H1 (cell line): ENCODE data around the gene PVR. TPM values are rescaled to one million over a fixed set of nuclear protein-coding genes. Genes with fewer than 3 reads are reported as not detected.
"Not testable (repeated sequence)": the region's sequence is repeated elsewhere in the genome, so short reads cannot be mapped to it uniquely, and the experiment has no call there.

Experiments used
- CTCF ChIA-PET: fragments of 300-600 bp; sonication (Branson Sonifier 250); formaldehyde crosslinking; loops from one replicate; lab custom pipeline; 2021; ENCODE audit not compliant: partially characterized antibody; lab: Charles Lee
- POLR2A ChIA-PET: fragments of 300-600 bp; sonication (Branson Sonifier 250); formaldehyde crosslinking; loops from one replicate; lab custom pipeline; 2021; ENCODE audit warnings: inconsistent platforms; ENCODE audit not compliant: partially characterized antibody; lab: Charles Lee
- DNase-seq, 2 experiments: peaks; one replicate each; pipeline versions ENCODE4 v3.0.0 to v3.0.0-alpha.2; 2010 to 2022; ENCODE audit warnings: low spot score in 2 of 2, low read depth in 1 of 2, mixed read lengths in 1 of 2
- FAIRE-seq: peaks from 2 replicates; lab custom pipeline; 2011; peaks lifted over from hg19 to GRCh38; lab: Jason Lieb, UNC
- H2AFZ ChIP-seq: 2 replicates; pipeline ENCODE4 v1.8.1; 2012; ENCODE audit warnings: low read length, inconsistent platforms
- H2AK5ac ChIP-seq: 2 replicates; pipeline ENCODE4 v1.6.1; 2013; ENCODE audit warnings: low read depth, low read length
- H2BK120ac ChIP-seq: replicated peaks from 2 replicates; pipeline ENCODE3; 2013; ENCODE audit warnings: low read depth, low read length, inconsistent platforms
- H2BK12ac ChIP-seq: 2 replicates; pipeline ENCODE4 v1.6.1; 2013; ENCODE audit warnings: low read depth, low read length
- H2BK15ac ChIP-seq: 2 replicates; pipeline ENCODE4 v1.6.1; 2013; ENCODE audit warnings: low read length
- H2BK20ac ChIP-seq: 2 replicates; pipeline ENCODE4 v1.6.1; 2013; ENCODE audit warnings: low read length
- H2BK5ac ChIP-seq: 2 replicates; pipeline ENCODE4 v1.6.1; 2013; ENCODE audit warnings: low read depth, low read length
- H3K14ac ChIP-seq: 2 replicates; pipeline ENCODE4 v1.6.1; 2013; ENCODE audit warnings: inconsistent platforms; ENCODE audit not compliant: insufficient read length
- H3K18ac ChIP-seq: 2 replicates; pipeline ENCODE4 v1.6.1; 2013; ENCODE audit warnings: low read length; ENCODE audit errors: extremely low read depth
- H3K23ac ChIP-seq: 2 replicates; pipeline ENCODE4 v1.6.1; 2013; ENCODE audit warnings: inconsistent platforms; ENCODE audit not compliant: insufficient read length
- H3K23me2 ChIP-seq: 2 replicates; pipeline ENCODE4 v1.6.1; 2013; ENCODE audit warnings: low read depth, low read length
- H3K27ac ChIP-seq: 2 replicates; pipeline ENCODE4 v1.6.1; 2011; ENCODE audit warnings: low read depth, low read length, inconsistent platforms
- H3K27me3 ChIP-seq, 4 experiments: replicated peaks in 1 of 4; 1 replicate in 1 of 4; 2 replicates in 3 of 4; pipeline versions ENCODE4 v1.6.1 to v1.8.1; 2011 to 2013; ENCODE audit warnings: low read length in 3 of 4, mild to moderate bottlenecking in 3 of 4, inconsistent platforms in 2 of 4, mixed read lengths in 2 of 4, moderate library complexity in 1 of 4; ENCODE audit not compliant: control insufficient read depth in 3 of 4, insufficient read depth in 3 of 4; ENCODE audit errors: extremely low read depth in 1 of 4
- H3K36me3 ChIP-seq, 4 experiments: 2 replicates each; pipeline versions ENCODE4 v1.6.1 to v1.8.1; 2011 to 2013; ENCODE audit warnings: mild to moderate bottlenecking in 4 of 4, low read length in 3 of 4, moderate library complexity in 2 of 4, control low read depth in 1 of 4, inconsistent platforms in 1 of 4; ENCODE audit not compliant: insufficient read depth in 4 of 4, control insufficient read depth in 2 of 4
- H3K4ac ChIP-seq: replicated peaks from 2 replicates; pipeline ENCODE3; 2013; ENCODE audit warnings: low read length, low read depth, mixed read lengths, inconsistent platforms; ENCODE audit not compliant: insufficient read length
- H3K4me1 ChIP-seq, 4 experiments: replicated peaks in 1 of 4; 1 replicate in 1 of 4; 2 replicates in 3 of 4; pipeline versions ENCODE4 v1.6.1 to v1.8.1; 2011 to 2013; ENCODE audit warnings: low read length in 3 of 4, inconsistent platforms in 2 of 4, mixed read lengths in 1 of 4; ENCODE audit not compliant: insufficient read depth in 4 of 4, control insufficient read depth in 3 of 4
- H3K4me2 ChIP-seq, 2 experiments: 2 replicates each; pipeline versions ENCODE4 v1.6.1 to v1.8.1; 2011 to 2013; ENCODE audit warnings: low read depth in 2 of 2, low read length in 2 of 2, control low read depth in 1 of 2, inconsistent platforms in 1 of 2, mild to moderate bottlenecking in 1 of 2; ENCODE audit not compliant: insufficient read depth in 1 of 2
- H3K4me3 ChIP-seq, 4 experiments: fragments of 200-600, 300-600 bp in 1 of 4; sonication (generic), shearing (Covaris generic), sonication (Bioruptor Twin) in 1 of 4; 2 replicates each; pipeline versions ENCODE4 v1.5.1 to v1.8.1; 2011 to 2016; ENCODE audit warnings: low read length in 4 of 4, low read depth in 3 of 4, control low read depth in 2 of 4, inconsistent platforms in 2 of 4, mild to moderate bottlenecking in 2 of 4, mixed read lengths in 1 of 4, moderate library complexity in 1 of 4; ENCODE audit not compliant: insufficient read depth in 2 of 4; ENCODE audit errors: extremely low read depth in 1 of 4
- H3K56ac ChIP-seq: replicated peaks from 2 replicates; pipeline ENCODE3; 2013; ENCODE audit warnings: low read depth, mild to moderate bottlenecking, mixed read lengths, low read length, inconsistent platforms; ENCODE audit not compliant: insufficient read length
- H3K79me1 ChIP-seq: 2 replicates; pipeline ENCODE4 v1.6.1; 2013; ENCODE audit warnings: low read depth, low read length, control low read depth
- H3K79me2 ChIP-seq, 2 experiments: 2 replicates each; pipeline versions ENCODE4 v1.6.1 to v1.8.1; 2012 to 2013; ENCODE audit warnings: low read length in 2 of 2, mild to moderate bottlenecking in 2 of 2, inconsistent platforms in 1 of 2; ENCODE audit not compliant: insufficient read depth in 2 of 2, control insufficient read depth in 1 of 2
- H3K9ac ChIP-seq, 4 experiments: replicated peaks in 1 of 4; 1 replicate in 1 of 4; 2 replicates in 3 of 4; pipeline versions ENCODE4 v1.6.1 to v1.8.1; 2011 to 2013; ENCODE audit warnings: low read depth in 3 of 4, low read length in 3 of 4, control low read depth in 2 of 4, mild to moderate bottlenecking in 2 of 4, moderate library complexity in 2 of 4, inconsistent platforms in 1 of 4; ENCODE audit errors: extremely low read depth in 1 of 4
- H3K9me3 ChIP-seq, 2 experiments: 2 replicates each; pipeline versions ENCODE4 v1.6.1 to v1.8.1; 2012 to 2013; ENCODE audit warnings: mild to moderate bottlenecking in 2 of 2, moderate library complexity in 2 of 2, control low read depth in 1 of 2, inconsistent platforms in 1 of 2, low read depth in 1 of 2, low read length in 1 of 2, mixed read lengths in 1 of 2; ENCODE audit not compliant: insufficient read depth in 2 of 2
- H4K20me1 ChIP-seq, 2 experiments: replicated peaks in 1 of 2; 2 replicates each; pipeline versions ENCODE3 to v1.8.1; 2011 to 2013; ENCODE audit warnings: inconsistent platforms in 2 of 2, low read length in 2 of 2, mild to moderate bottlenecking in 1 of 2; ENCODE audit not compliant: insufficient read depth in 2 of 2, control insufficient read depth in 1 of 2
- H4K5ac ChIP-seq: 2 replicates; pipeline ENCODE4 v1.6.1; 2013; ENCODE audit warnings: low read length, low read depth, mixed read lengths, inconsistent platforms; ENCODE audit not compliant: insufficient read length
- H4K8ac ChIP-seq: 2 replicates; pipeline ENCODE4 v1.8.0; 2013; ENCODE audit warnings: mild to moderate bottlenecking, moderate library complexity, low read length, inconsistent platforms; ENCODE audit not compliant: insufficient read depth; ENCODE audit errors: extremely low read depth
- H4K91ac ChIP-seq: replicated peaks from 2 replicates; pipeline ENCODE3; 2013; ENCODE audit warnings: low read length, mixed read lengths, inconsistent platforms; ENCODE audit not compliant: insufficient read length
- WGBS, 2 experiments: shearing (Covaris generic) in 1 of 2; methylation state at CpG; one replicate each; pipeline versions ENCODE4 v1.1.6 to v1.1.7; 2013 to 2015; ENCODE audit warnings: low lambda C conversion rate in 2 of 2, mixed read lengths in 2 of 2, inconsistent platforms in 1 of 2, low coverage in 1 of 2, missing lambda C conversion rate in 1 of 2; ENCODE audit not compliant: insufficient replicate concordance in 2 of 2, insufficient coverage in 1 of 2, insufficient read length in 1 of 2; ENCODE audit errors: extremely low coverage in 1 of 2, missing lambda C conversion rate in 1 of 2; 5-methylcytosine and 5-hydroxymethylcytosine counted together
- polyA plus RNA-seq, 7 experiments: library from polyadenylated mRNA; depleted of rRNA in 3 of 7; stranded (reverse) in 5 of 7; unstranded in 2 of 7; fragments of >200 nt in 5 of 7; fragments of 200-250 nt in 2 of 7; gene quantifications; 1 replicate in 5 of 7; 2 replicates in 1 of 7; 4 replicates in 1 of 7; pipeline versions ENCODE4 v1.2.1 to v1.2.3, GENCODE V29; 2011 to 2013; ENCODE audit warnings: missing spikeins in 2 of 7, mixed read lengths in 2 of 7
- total RNA-seq: library from RNA; stranded (reverse); fragmentation: NEBNext Ultra II Directional; extraction: Animal tissue kit (Norgen Biotek cat#: 25700); gene quantifications from 2 replicates; pipeline ENCODE4 v1.2.1, GENCODE V29; 2021

PVR gene
- total and polyA plus RNA-seq, 2 of the 8 experiments (the other 6 are each of a cell fraction or from before 2014, with no cell fraction given) = 13.3 to 14.8 TPM

DNA sequence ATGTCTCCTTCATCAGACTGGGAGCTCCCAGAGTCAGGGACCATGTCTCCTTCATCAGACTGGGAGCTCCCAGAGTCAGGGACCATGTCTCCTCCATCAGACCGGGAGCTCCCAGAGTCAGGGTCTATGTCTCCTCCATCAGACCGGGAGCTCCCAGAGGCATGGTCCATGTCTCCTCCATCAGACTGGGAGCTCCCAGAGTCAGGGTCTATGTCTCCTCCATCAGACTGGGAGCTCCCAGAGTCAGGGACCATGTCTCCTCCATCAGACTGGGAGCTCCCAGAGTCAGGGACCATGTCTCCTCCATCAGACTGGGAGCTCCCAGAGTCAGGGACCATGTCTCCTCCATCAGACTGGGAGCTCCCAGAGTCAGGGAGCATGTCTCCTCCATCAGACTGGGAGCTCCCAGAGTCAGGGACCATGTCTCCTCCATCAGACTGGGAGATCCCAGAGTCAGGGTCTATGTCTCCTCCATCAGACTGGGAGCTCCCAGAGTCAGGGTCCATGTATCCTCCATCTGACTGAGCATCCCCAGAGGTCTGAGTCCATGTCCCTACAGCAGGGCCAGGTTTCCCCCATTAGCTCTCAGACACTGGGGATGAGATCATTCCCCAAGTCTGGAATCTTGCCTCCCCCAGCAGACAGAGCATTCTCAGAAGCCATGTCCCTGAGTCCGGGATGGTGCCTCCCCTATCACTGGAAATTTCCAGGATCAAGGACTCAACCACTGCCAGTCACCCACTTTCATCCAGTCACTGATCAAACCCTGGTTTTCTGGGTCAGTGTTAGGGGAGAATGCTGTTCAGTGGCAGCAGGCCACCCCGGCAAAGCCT lies 65.9 kb downstream of the PVR start:
- not testable (repeated sequence) for H3K36me3 ChIP-seq, H3K79me2 ChIP-seq, H3K4me2 ChIP-seq, H2BK20ac ChIP-seq, H2BK12ac ChIP-seq, H3K18ac ChIP-seq, H2AK5ac ChIP-seq, H3K4ac ChIP-seq, H3K27me3 ChIP-seq, H3K4me3 ChIP-seq, H4K20me1 ChIP-seq, H3K23me2 ChIP-seq, H2BK15ac ChIP-seq, H4K91ac ChIP-seq, H3K9ac ChIP-seq, H3K79me1 ChIP-seq, H3K4me1 ChIP-seq, H4K5ac ChIP-seq, H2AFZ ChIP-seq, H2BK120ac ChIP-seq, DNase-seq, H3K56ac ChIP-seq, H3K14ac ChIP-seq, H2BK5ac ChIP-seq, H3K9me3 ChIP-seq, H3K23ac ChIP-seq, H3K27ac ChIP-seq, FAIRE-seq, H4K8ac ChIP-seq
- ChIA-PET CTCF (interaction anchor here (1.0 to 2.4 kb wide), 7 partner anchors 15 to 75 kb away, joined by 3 to 9 read pairs (median 4); no protein-coding TSS in a partner anchor), POLR2A (interaction anchor here (0.6 to 1.5 kb wide), 2 partner anchors 9 to 383 kb away, joined by 3 to 5 read pairs; no protein-coding TSS in a partner anchor)
- 80% methylated on average over 4 of the region's 4 CpGs; no CpG with 5 or more reads in 1 of the 2 experiments for WGBS, 2 experiments
